Measurements from ENCODE around the gene FUT7.

- no peak for TF ChIP-seq CTCF (IDR thresholded peaks at IDR 0.05)
- TF ChIP-seq POLR2A (IDR thresholded peaks at IDR 0.05), result no peak
These were observed 12.1 kb upstream of the FUT7 start for GRCh38 chr9:137044037-137044436.
